A673 (cell line): ENCODE measurements around the gene SORL1.

Experiments
- EZH2 ChIP-seq: fragments of 200-600 bp; sonication (generic); IDR thresholded peaks from 2 replicates; pipeline ENCODE4 v1.6.1; 2017; ENCODE audit warnings: borderline replicate concordance, low read depth, mild to moderate bottlenecking, mixed read lengths, antibody characterized with exemption, low read length; ENCODE audit not compliant: poor library complexity, severe bottlenecking
- TF ChIP-seq, protein P1 (sequence below): fragments of 300-800, 200-600 bp; sonication (generic); conservative IDR thresholded peaks from 2 replicates; pipeline ENCODE4 v1.5.1; 2017; ENCODE audit warnings: low read depth, mild to moderate bottlenecking, antibody characterized with exemption, low read length, moderate library complexity, mixed read lengths

DNA sequence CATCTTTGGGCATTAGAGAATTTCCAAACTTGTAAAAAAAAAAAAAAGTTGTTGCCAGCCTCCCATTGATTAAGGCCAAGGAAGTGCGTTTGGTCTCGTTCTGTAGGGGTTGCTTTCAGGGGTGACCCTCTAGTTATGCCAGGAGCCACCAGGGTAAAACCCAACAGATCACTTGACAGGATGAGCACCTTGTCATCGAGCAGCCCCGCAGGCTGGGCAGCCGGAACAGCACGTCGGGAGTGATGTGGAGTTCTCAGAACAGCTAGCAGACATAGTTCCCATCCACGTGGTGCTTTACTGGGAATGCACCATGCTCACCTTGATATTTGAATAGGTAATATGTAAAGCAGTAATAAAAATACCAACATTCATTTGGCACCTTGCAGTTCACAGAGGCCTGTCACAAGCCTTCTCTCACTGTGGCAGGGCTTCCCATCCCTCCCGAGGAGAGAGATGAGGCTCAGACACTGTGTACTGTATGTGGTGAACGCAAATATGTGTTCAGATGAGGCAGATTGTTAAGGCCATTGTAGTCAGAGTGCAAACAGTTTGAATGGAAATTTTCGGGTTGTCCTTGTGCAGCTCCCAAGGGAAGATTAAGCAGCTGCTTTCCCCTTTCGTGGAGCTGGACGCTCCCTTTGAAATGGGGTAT lies 71.6 kb downstream of the SORL1 start:
- no peak for TF ChIP-seq EZH2
- TF ChIP-seq, protein P1, sequence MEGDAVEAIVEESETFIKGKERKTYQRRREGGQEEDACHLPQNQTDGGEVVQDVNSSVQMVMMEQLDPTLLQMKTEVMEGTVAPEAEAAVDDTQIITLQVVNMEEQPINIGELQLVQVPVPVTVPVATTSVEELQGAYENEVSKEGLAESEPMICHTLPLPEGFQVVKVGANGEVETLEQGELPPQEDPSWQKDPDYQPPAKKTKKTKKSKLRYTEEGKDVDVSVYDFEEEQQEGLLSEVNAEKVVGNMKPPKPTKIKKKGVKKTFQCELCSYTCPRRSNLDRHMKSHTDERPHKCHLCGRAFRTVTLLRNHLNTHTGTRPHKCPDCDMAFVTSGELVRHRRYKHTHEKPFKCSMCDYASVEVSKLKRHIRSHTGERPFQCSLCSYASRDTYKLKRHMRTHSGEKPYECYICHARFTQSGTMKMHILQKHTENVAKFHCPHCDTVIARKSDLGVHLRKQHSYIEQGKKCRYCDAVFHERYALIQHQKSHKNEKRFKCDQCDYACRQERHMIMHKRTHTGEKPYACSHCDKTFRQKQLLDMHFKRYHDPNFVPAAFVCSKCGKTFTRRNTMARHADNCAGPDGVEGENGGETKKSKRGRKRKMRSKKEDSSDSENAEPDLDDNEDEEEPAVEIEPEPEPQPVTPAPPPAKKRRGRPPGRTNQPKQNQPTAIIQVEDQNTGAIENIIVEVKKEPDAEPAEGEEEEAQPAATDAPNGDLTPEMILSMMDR: no peak
